A549 (cell line): ENCODE data around the gene UBXN7. TPM values are rescaled to one million over a fixed set of nuclear protein-coding genes. Genes with fewer than 3 reads are reported as not detected.
"Not testable (repeated sequence)": the region's sequence is repeated elsewhere in the genome, so short reads cannot be mapped to it uniquely, and the experiment has no call there.

Source experiments
- ATAC-seq, 2 experiments: fragments of 200-7000 bp in 1 of 2; fragments of >200 bp in 1 of 2; cut with Nextera tagmentation in 1 of 2; cut with Tn5 transposase in 1 of 2; 3 replicates each; pipeline versions ENCODE4 v1.8.0 to v1.9.1; 2018 to 2020; ENCODE audit warnings: mild to moderate bottlenecking in 1 of 2, moderate library complexity in 1 of 2
- CTCF ChIA-PET: fragments of 300-600 bp; sonication (Branson Sonifier 250); formaldehyde crosslinking; extraction: SDS; loops from one replicate; lab custom pipeline; 2021; ENCODE audit warnings: antibody characterized with exemption, inconsistent platforms; lab: Yijun Ruan, JAX
- POLR2A ChIA-PET: fragments of 350-600 bp; formaldehyde crosslinking; extraction: SDS; loops from one replicate; lab custom pipeline; 2021; ENCODE audit warnings: antibody characterized with exemption, inconsistent platforms; lab: Yijun Ruan, JAX
- DNase-seq, 2 experiments: peaks; one replicate each; pipeline versions ENCODE4 v3.0.0 to v3.0.0-alpha.2; 2011 to 2016; ENCODE audit warnings: low read depth in 1 of 2, low spot score in 1 of 2
- FAIRE-seq: peaks from 2 replicates; lab custom pipeline; 2011; peaks lifted over from hg19 to GRCh38; lab: Jason Lieb, UNC
- H3K27ac ChIP-seq, 2 experiments: fragments of >200 bp; sonication (Bioruptor Twin); formaldehyde crosslinking; 3 replicates each; pipeline ENCODE4 v1.5.1; 2016 to 2017
- H3K4me1 ChIP-seq: fragments of >200 bp; sonication (Bioruptor Twin); formaldehyde crosslinking; 3 replicates; pipeline ENCODE4 v1.6.1; 2016
- H3K4me2 ChIP-seq: fragments of >200 bp; sonication (Bioruptor Twin); formaldehyde crosslinking; 3 replicates; pipeline ENCODE4 v1.6.1; 2016
- H3K4me3 ChIP-seq: fragments of >200 bp; sonication (Bioruptor Twin); formaldehyde crosslinking; 3 replicates; pipeline ENCODE4 v1.5.1; 2016
- H3K9me3 ChIP-seq: fragments of >200 bp; sonication (Bioruptor Twin); formaldehyde crosslinking; 3 replicates; pipeline ENCODE4 v1.6.1; 2016
- BCL3 ChIP-seq: fragments of >200 bp; sonication (Bioruptor Twin); formaldehyde crosslinking; IDR thresholded peaks from 3 replicates; pipeline ENCODE4 v1.6.1; 2016
- CBX8 ChIP-seq: fragments of 200-600 bp; sonication (generic); IDR thresholded peaks from 2 replicates; pipeline ENCODE4 v1.6.1; 2016
- CEBPB ChIP-seq, 2 experiments: fragments of >200 bp in 1 of 2; sonication (Bioruptor Twin) in 1 of 2; formaldehyde crosslinking in 1 of 2; IDR thresholded peaks; 2 replicates each; pipeline ENCODE4 v1.6.1; 2012 to 2016
- CHD2 ChIP-seq: fragments of 150-350 bp; IDR thresholded peaks from 2 replicates; pipeline ENCODE4 v1.6.1; 2014; ENCODE audit warnings: low read length; ENCODE audit not compliant: partially characterized antibody
- CHD4 ChIP-seq: fragments of 200-600 bp; sonication (generic); IDR thresholded peaks from 2 replicates; pipeline ENCODE4 v1.6.1; 2016; ENCODE audit warnings: antibody characterized with exemption, mild to moderate bottlenecking, borderline replicate concordance
- EP300 ChIP-seq, 2 experiments: fragments of >200 bp; sonication (Bioruptor Twin); formaldehyde crosslinking; IDR thresholded peaks; 2 replicates in 1 of 2; 3 replicates in 1 of 2; pipeline ENCODE4 v1.6.1; 2016 to 2017
- ESRRA ChIP-seq: fragments of 150-350 bp; IDR thresholded peaks from 2 replicates; pipeline ENCODE4 v1.6.1; 2014; ENCODE audit warnings: mild to moderate bottlenecking, low read length, borderline replicate concordance
- FOSL2 ChIP-seq, 2 experiments: fragments of 450-650 bp in 1 of 2; fragments of >200 bp in 1 of 2; sonication (Bioruptor Twin) in 1 of 2; formaldehyde crosslinking; IDR thresholded peaks; 2 replicates each; pipeline versions ENCODE4 v1.5.0 to v1.6.1; 2016 to 2020; ENCODE audit warnings: mild to moderate bottlenecking in 1 of 2, moderate library complexity in 1 of 2
- HOXB5 ChIP-seq: fragments of 250-450 bp; sonication (Bioruptor Pico); IDR thresholded peaks from 2 replicates; pipeline ENCODE4 v1.5.0; 2020; ENCODE audit warnings: mild to moderate bottlenecking, moderate library complexity
- JUN ChIP-seq, 2 experiments: fragments of >200 bp; sonication (Bioruptor Twin); formaldehyde crosslinking; IDR thresholded peaks; 2 replicates in 1 of 2; 3 replicates in 1 of 2; pipeline ENCODE4 v1.6.1; 2016 to 2017
- KDM5A ChIP-seq: fragments of 200-600 bp; sonication (generic); IDR thresholded peaks from 2 replicates; pipeline ENCODE4 v1.6.1; 2016; ENCODE audit warnings: antibody characterized with exemption, mild to moderate bottlenecking
- MAFK ChIP-seq: fragments of 450-650 bp; IDR thresholded peaks from 2 replicates; pipeline ENCODE4 v1.6.1; 2014; ENCODE audit not compliant: partially characterized antibody
- MAX ChIP-seq: IDR thresholded peaks from 2 replicates; pipeline ENCODE4 v1.6.1; 2012
- MAZ ChIP-seq: fragments of 150-350 bp; IDR thresholded peaks from 2 replicates; pipeline ENCODE4 v1.6.1; 2014; ENCODE audit warnings: antibody characterized with exemption, low read depth, low read length, borderline replicate concordance
- NFE2L2 ChIP-seq: fragments of 150-350 bp; conservative IDR thresholded peaks from 2 replicates; pipeline ENCODE4 v1.6.1; 2014; ENCODE audit warnings: low read length
- NPAS2 ChIP-seq: fragments of 250-450 bp; sonication (Bioruptor Pico); IDR thresholded peaks from 2 replicates; pipeline ENCODE4 v1.8.0; 2022; ENCODE audit warnings: mild to moderate bottlenecking, moderate library complexity, borderline replicate concordance
- POLR2A ChIP-seq: IDR thresholded peaks from 2 replicates; pipeline ENCODE4 v1.6.1; 2012; ENCODE audit warnings: mild to moderate bottlenecking, low read length
- RCOR1 ChIP-seq: fragments of 150-350 bp; IDR thresholded peaks from 2 replicates; pipeline ENCODE4 v1.6.1; 2014; ENCODE audit warnings: antibody characterized with exemption, low read length, low read depth
- TP53 ChIP-seq: fragments of 250-450 bp; sonication (Bioruptor Pico); IDR thresholded peaks from 2 replicates; pipeline ENCODE4 v1.5.0; 2021; ENCODE audit warnings: mild to moderate bottlenecking, moderate library complexity
- ZNF302 ChIP-seq: fragments of 250-450 bp; sonication (Bioruptor Pico); IDR thresholded peaks from 2 replicates; pipeline ENCODE4 v1.9.0; 2021; ENCODE audit warnings: inconsistent platforms, mild to moderate bottlenecking, moderate library complexity
- ZSCAN20 ChIP-seq: fragments of 250-450 bp; sonication (Bioruptor Pico); IDR thresholded peaks from 2 replicates; pipeline ENCODE4 v1.8.0; 2022; ENCODE audit warnings: mild to moderate bottlenecking, moderate library complexity
- WGBS: methylation state at CpG from one replicate; pipeline ENCODE4 v1.1.6; 2017; ENCODE audit errors: missing lambda C conversion rate; 5-methylcytosine and 5-hydroxymethylcytosine counted together
- polyA plus RNA-seq, 4 experiments: library from polyadenylated mRNA; depleted of rRNA in 3 of 4; stranded (reverse); fragments of >200 nt; fragmentation: RNase III in 1 of 4; extraction: RNeasy Plus Mini Kit Qiagen cat#74134 plus additional on column Dnase treatment in 1 of 4; gene quantifications; 2 replicates in 3 of 4; 3 replicates in 1 of 4; pipeline ENCODE4 v1.2.3, GENCODE V29; 2011 to 2017
- TF ChIP-seq, protein P1 (sequence below): IDR thresholded peaks from 2 replicates; pipeline ENCODE4 v1.6.1; 2012
- TF ChIP-seq, protein P2 (sequence below): fragments of 450-650 bp; IDR thresholded peaks from 2 replicates; pipeline ENCODE4 v1.6.1; 2014; ENCODE audit warnings: antibody characterized with exemption
- TF ChIP-seq, protein P3 (sequence below): fragments of 250-450 bp; sonication (Bioruptor Pico); IDR thresholded peaks from 2 replicates; pipeline ENCODE4 v1.5.0; 2020; ENCODE audit warnings: low read depth, mild to moderate bottlenecking, moderate library complexity
- TF ChIP-seq, protein P4 (sequence below): fragments of >200 bp; sonication (Bioruptor Twin); formaldehyde crosslinking; IDR thresholded peaks from 3 replicates; pipeline ENCODE4 v1.5.1; 2016

The UBXN7 gene
- polyA plus RNA-seq, 2 of the 4 experiments (the other 2 are of a cell fraction) = 7.9 to 14.5 TPM

DNA sequence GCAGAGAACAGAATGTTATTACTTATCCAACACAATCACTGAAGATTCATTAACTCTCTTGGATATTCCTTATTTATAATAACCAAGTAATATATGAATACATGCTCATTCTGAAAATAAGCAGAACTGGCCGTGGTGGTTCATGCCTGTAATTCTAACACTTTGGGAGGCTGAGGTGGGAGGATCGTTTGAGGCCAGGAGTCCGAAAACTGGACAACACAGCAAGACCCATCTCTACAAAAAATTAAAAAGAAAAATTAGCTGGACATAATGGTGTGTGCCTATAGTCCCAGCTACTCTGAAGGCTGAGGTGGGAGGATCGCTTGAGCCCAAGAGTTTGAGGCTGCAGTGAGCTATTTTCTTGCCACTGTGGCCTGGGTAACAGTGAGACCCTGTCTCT lies 45.5 kb upstream of the UBXN7 start:
- POLR2A ChIA-PET = no interaction called here
- no peak for FAIRE-seq
- no peak overlapping the region for H3K27ac ChIP-seq

DNA sequence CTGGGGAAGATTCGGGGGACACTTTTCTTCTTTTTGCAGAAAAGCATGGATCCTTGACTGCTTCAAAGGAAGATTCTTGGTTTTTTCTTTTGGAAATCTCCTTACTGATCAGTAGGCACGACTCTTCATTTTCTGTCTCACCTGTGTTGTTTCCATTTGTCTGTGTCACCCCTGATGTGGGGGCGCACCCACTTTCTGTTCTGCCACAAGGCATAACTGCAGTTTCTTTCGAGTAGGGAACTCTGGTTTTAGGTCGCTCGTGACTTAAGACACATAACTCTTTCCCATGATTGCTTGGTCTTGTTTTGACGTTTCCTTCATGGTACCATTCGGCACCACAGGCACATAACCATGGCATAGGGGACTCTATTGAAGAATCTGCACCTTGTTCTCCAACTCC lies 40.1 kb upstream of the UBXN7 start:
- no peaks in the 10 kb centered on the region for H3K9me3 ChIP-seq
- no peaks in the 10 kb centered on the region for H3K4me1 ChIP-seq
- H3K4me2 ChIP-seq = no peak overlapping the region
- POLR2A ChIA-PET = no interaction called here
- ATAC-seq (no peak), FAIRE-seq (no peak)
- TF ChIP-seq HOXB5 (CRISPR knock-in tag) = no peak
- no peak for TF ChIP-seq JUN (IDR thresholded peaks at IDR 0.05)
- no peak for TF ChIP-seq MAFK
- TF ChIP-seq MAX = no peak
- TF ChIP-seq, protein P1, sequence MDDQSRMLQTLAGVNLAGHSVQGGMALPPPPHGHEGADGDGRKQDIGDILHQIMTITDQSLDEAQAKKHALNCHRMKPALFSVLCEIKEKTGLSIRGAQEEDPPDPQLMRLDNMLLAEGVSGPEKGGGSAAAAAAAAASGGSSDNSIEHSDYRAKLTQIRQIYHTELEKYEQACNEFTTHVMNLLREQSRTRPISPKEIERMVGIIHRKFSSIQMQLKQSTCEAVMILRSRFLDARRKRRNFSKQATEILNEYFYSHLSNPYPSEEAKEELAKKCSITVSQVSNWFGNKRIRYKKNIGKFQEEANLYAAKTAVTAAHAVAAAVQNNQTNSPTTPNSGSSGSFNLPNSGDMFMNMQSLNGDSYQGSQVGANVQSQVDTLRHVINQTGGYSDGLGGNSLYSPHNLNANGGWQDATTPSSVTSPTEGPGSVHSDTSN = no peak
- no peak for TF ChIP-seq RCOR1
- TF ChIP-seq EP300 (IDR thresholded peaks at IDR 0.05) = no peak
- TF ChIP-seq FOSL2 (IDR thresholded peaks at IDR 0.05) = no peak
- TF ChIP-seq FOSL2 (CRISPR knock-in tag; IDR thresholded peaks at IDR 0.05) = no peak
- TF ChIP-seq, protein P2, sequence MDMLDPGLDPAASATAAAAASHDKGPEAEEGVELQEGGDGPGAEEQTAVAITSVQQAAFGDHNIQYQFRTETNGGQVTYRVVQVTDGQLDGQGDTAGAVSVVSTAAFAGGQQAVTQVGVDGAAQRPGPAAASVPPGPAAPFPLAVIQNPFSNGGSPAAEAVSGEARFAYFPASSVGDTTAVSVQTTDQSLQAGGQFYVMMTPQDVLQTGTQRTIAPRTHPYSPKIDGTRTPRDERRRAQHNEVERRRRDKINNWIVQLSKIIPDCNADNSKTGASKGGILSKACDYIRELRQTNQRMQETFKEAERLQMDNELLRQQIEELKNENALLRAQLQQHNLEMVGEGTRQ = no peak
- TF ChIP-seq NPAS2 (CRISPR knock-in tag) = no peak
- TF ChIP-seq KDM5A = no peak
- no peak for TF ChIP-seq NFE2L2
- no peak for TF ChIP-seq POLR2A
- TF ChIP-seq TP53 (CRISPR knock-in tag) = no peak
- TF ChIP-seq, all 56 proteins: peak for 0
- DNase-seq = no peak
- no peak overlapping the region for H3K4me3 ChIP-seq
- CTCF ChIA-PET = interaction anchor here (1.7 kb wide), 1 partner anchor 15 kb away, joined by 4 read pairs; no protein-coding TSS in a partner anchor
- 82% methylated on average over 8 of the region's 8 CpGs for WGBS
- no peak overlapping the region for H3K27ac ChIP-seq

More for the DNA sequence above, 45.5 kb upstream of the UBXN7 start:
- H3K9me3 ChIP-seq = no peaks in the 10 kb centered on the region
- TF ChIP-seq, protein P3, sequence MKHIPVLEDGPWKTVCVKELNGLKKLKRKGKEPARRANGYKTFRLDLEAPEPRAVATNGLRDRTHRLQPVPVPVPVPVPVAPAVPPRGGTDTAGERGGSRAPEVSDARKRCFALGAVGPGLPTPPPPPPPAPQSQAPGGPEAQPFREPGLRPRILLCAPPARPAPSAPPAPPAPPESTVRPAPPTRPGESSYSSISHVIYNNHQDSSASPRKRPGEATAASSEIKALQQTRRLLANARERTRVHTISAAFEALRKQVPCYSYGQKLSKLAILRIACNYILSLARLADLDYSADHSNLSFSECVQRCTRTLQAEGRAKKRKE (CRISPR knock-in tag) = no peak
- no peak for TF ChIP-seq MAZ
- TF ChIP-seq, all 56 proteins: peak for 0
- H3K4me2 ChIP-seq = no peak overlapping the region
- no peaks in the 10 kb centered on the region for H3K4me1 ChIP-seq
- CTCF ChIA-PET = interaction anchor here (1.6 kb wide), 1 partner anchor 9 kb away, joined by 4 read pairs; no protein-coding TSS in a partner anchor
- DNase-seq (no peak), ATAC-seq (no peak)
- WGBS = 95% methylated on average over 4 of the region's 4 CpGs
- H3K4me3 ChIP-seq = no peak overlapping the region

- no peaks in the 10 kb centered on the region for H3K9me3 ChIP-seq
- no peaks in the 10 kb centered on the region for H3K4me1 ChIP-seq
- H3K4me3 ChIP-seq = no peak overlapping the region
- no peak overlapping the region for H3K27ac ChIP-seq
- no peak for FAIRE-seq
- TF ChIP-seq ZSCAN20 (CRISPR knock-in tag) (no peak), NPAS2 (CRISPR knock-in tag) (no peak), FOSL2 (IDR thresholded peaks at IDR 0.05) (no peak), FOSL2 (CRISPR knock-in tag; IDR thresholded peaks at IDR 0.05) (no peak), CHD4 (no peak), ZNF302 (CRISPR knock-in tag) (no peak), ESRRA (no peak), CBX8 (no peak), CEBPB (IDR thresholded peaks at IDR 0.05) (no peak), RCOR1 (no peak), CHD2 (no peak), NFE2L2 (no peak), BCL3 (no peak)
- TF ChIP-seq, protein P4, sequence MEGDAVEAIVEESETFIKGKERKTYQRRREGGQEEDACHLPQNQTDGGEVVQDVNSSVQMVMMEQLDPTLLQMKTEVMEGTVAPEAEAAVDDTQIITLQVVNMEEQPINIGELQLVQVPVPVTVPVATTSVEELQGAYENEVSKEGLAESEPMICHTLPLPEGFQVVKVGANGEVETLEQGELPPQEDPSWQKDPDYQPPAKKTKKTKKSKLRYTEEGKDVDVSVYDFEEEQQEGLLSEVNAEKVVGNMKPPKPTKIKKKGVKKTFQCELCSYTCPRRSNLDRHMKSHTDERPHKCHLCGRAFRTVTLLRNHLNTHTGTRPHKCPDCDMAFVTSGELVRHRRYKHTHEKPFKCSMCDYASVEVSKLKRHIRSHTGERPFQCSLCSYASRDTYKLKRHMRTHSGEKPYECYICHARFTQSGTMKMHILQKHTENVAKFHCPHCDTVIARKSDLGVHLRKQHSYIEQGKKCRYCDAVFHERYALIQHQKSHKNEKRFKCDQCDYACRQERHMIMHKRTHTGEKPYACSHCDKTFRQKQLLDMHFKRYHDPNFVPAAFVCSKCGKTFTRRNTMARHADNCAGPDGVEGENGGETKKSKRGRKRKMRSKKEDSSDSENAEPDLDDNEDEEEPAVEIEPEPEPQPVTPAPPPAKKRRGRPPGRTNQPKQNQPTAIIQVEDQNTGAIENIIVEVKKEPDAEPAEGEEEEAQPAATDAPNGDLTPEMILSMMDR = no peak
- TF ChIP-seq, protein P2 = no peak
- TF ChIP-seq, all 56 proteins: peak for 0
- ATAC-seq (no peak), DNase-seq (no peak)
- ChIA-PET POLR2A (no interaction called here), CTCF (no interaction called here)
- no peak overlapping the region for H3K4me2 ChIP-seq
- 94% methylated on average over 2 of the region's 2 CpGs for WGBS
These were observed 39.3 kb upstream of the UBXN7 start for GRCh38 chr3:196471551-196471950.

DNA sequence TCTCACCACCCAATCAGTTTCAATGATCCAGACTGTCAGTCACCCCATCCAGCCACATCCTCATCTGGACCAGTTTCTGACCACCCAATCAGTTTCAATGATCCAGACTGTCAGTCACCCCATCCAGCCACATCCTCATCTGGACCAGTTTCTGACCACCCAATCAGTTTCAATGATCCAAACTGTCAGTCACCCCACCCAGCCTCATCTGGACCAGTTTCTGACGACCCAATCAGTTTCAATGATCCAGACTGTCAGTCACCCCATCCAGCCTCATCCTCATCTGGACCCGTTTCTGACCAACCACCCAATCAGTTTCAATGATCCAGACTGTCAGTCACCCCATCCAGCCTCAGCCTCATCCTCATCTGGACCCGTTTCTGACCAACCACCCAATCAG lies 38.0 kb upstream of the UBXN7 start:
- 100% methylated on average over 3 of the region's 3 CpGs for WGBS
- H3K27ac ChIP-seq, ATAC-seq, H3K9me3 ChIP-seq, H3K4me3 ChIP-seq, POLR2A ChIA-PET, FAIRE-seq, H3K4me2 ChIP-seq, DNase-seq, H3K4me1 ChIP-seq: not testable (repeated sequence)
- CTCF ChIA-PET = interaction anchor here (1.6 kb wide), 1 partner anchor 20 kb away, joined by 4 read pairs; no protein-coding TSS in a partner anchor
